ENCODE data around the gene DIDO1. TPM values are rescaled to one million over a fixed set of nuclear protein-coding genes. Genes with fewer than 3 reads are reported as not detected.
A peak's percentile ranks its signal among the peaks of the same experiment; 100 is the strongest.

DIDO1 gene
- total and polyA plus RNA-seq, 2 of the 13 experiments (the other 11 are each of a cell fraction or from before 2014, with no cell fraction given), result 75.0 to 75.1 TPM

DNA sequence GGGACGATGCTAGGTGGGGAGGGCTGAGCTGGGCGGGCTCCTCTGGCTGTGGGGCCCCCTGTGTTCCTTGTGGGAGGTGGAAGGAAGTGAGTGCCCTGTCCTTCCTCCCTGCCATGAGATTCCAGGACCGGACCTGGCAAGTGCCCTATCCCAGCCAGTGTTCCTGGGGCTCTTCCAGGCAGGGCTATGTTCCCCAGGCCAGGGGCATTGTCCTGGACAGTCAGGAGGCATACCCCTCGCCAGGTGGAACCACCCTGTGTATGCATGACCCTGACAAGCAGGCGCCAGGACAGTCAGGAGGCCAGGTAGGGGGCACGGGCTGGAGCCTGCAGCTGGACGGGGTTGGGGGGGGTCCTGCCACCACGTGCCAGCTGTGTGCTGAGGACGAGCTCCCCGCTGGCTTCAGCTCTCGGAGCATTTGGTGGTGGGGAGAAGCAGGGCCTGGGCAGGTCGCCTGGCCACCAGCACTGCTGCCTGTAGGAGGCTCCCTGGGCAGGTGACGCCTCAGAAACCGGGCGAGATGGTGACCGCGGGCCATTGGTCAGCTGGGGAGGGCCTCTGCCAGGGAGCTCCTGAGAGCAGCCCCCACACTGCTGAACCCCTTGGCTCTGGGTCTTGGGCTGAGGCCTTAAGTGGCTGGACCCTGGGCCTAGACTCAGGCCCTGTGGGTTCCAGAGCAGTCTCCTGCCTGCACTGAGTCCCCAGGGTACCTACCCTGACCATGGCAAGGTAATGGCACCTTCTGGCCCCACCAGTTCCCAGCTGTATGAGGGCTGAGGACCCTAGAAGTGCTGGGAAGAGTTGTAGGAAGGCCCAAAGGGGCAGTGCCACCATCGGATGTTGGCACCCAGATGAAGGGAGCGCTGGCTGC lies 26.9 kb upstream of the DIDO1 start (continued):
- peak; percentile 94 for TF ChIP-seq MED8 (CRISPR knock-in tag; IDR thresholded peaks at IDR 0.05; ENCODE audit: insufficient replicate concordance)
- TF ChIP-seq ZNF670 (CRISPR knock-in tag; IDR thresholded peaks at IDR 0.05; ENCODE audit: borderline replicate concordance), result no peak; the same call in 1 of the 2 replicates
- no peak; the same call in 1 of the 2 replicates for TF ChIP-seq ZFX (CRISPR knock-in tag; IDR thresholded peaks at IDR 0.05; ENCODE audit: low read depth)
- TF ChIP-seq, protein P1, sequence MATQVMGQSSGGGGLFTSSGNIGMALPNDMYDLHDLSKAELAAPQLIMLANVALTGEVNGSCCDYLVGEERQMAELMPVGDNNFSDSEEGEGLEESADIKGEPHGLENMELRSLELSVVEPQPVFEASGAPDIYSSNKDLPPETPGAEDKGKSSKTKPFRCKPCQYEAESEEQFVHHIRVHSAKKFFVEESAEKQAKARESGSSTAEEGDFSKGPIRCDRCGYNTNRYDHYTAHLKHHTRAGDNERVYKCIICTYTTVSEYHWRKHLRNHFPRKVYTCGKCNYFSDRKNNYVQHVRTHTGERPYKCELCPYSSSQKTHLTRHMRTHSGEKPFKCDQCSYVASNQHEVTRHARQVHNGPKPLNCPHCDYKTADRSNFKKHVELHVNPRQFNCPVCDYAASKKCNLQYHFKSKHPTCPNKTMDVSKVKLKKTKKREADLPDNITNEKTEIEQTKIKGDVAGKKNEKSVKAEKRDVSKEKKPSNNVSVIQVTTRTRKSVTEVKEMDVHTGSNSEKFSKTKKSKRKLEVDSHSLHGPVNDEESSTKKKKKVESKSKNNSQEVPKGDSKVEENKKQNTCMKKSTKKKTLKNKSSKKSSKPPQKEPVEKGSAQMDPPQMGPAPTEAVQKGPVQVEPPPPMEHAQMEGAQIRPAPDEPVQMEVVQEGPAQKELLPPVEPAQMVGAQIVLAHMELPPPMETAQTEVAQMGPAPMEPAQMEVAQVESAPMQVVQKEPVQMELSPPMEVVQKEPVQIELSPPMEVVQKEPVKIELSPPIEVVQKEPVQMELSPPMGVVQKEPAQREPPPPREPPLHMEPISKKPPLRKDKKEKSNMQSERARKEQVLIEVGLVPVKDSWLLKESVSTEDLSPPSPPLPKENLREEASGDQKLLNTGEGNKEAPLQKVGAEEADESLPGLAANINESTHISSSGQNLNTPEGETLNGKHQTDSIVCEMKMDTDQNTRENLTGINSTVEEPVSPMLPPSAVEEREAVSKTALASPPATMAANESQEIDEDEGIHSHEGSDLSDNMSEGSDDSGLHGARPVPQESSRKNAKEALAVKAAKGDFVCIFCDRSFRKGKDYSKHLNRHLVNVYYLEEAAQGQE (IDR thresholded peaks at IDR 0.05; ENCODE audit: borderline replicate concordance in 1 of 2, low read depth in 1 of 2, low read length in 2 of 2), result no peak
- no peak; the same call in 1 of the 2 replicates for TF ChIP-seq SSRP1 (CRISPR knock-in tag; IDR thresholded peaks at IDR 0.05)
- TF ChIP-seq ZNF646 (CRISPR knock-in tag; IDR thresholded peaks at IDR 0.05), result 0 out of 2 replicates have a peak, but pooled peaks have one; percentile 28
- no peak for TF ChIP-seq MTA1 (CRISPR knock-in tag; IDR thresholded peaks at IDR 0.05; ENCODE audit: borderline replicate concordance)
- no peak; the same call in 1 of the 2 replicates for TF ChIP-seq ZNF790 (CRISPR knock-in tag; IDR thresholded peaks at IDR 0.05; ENCODE audit: borderline replicate concordance)
- no peak for TF ChIP-seq ISL2 (CRISPR knock-in tag; IDR thresholded peaks at IDR 0.05)
- TF ChIP-seq ZBTB7B (CRISPR knock-in tag; IDR thresholded peaks at IDR 0.05), result no peak; the same call in 1 of the 2 replicates
- TF ChIP-seq ZFP82 (CRISPR knock-in tag; IDR thresholded peaks at IDR 0.05; ENCODE audit: borderline replicate concordance), result 0 out of 2 replicates have a peak, but pooled peaks have one; percentile 3
- no peak; the same call in 1 of the 2 replicates for TF ChIP-seq ZNF503 (CRISPR knock-in tag; IDR thresholded peaks at IDR 0.05)
- TF ChIP-seq CREB1 (IDR thresholded peaks at IDR 0.05), result no peak
- TF ChIP-seq CREB1 (CRISPR knock-in tag; IDR thresholded peaks at IDR 0.05), result no peak
- TF ChIP-seq, protein P2, sequence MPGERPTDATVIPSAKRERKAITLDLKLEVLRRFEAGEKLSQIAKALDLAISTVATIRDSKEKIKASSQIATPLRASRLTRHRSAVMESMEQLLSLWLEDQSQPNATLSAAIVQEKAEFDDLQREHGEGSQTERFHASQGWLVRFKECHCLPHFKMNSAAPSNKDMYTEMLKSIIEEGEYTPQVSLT (CRISPR knock-in tag; IDR thresholded peaks at IDR 0.05; ENCODE audit: borderline replicate concordance, low read depth), result no peak

Data from HepG2 (cell line).